CD4-positive, alpha-beta T cell (primary cell): Measurements from ENCODE around the gene TBL1X. TPM values are rescaled to one million over a fixed set of nuclear protein-coding genes. Genes with fewer than 3 reads are reported as not detected.
"Not testable (repeated sequence)": the region's sequence is repeated elsewhere in the genome, so short reads cannot be mapped to it uniquely, and the experiment has no call there.

Experiments used
- ATAC-seq: fragments of 200-7000 bp; cut with Tn5 transposase; one replicate; pipeline ENCODE4 v1.10.0; 2022; ENCODE audit warnings: mild to moderate bottlenecking; ENCODE audit not compliant: poor library complexity
- CTCF ChIA-PET: fragments of 350-600 bp; sonication (Branson Sonifier 250); formaldehyde crosslinking; loops from one replicate; lab custom pipeline; 2021; ENCODE audit warnings: antibody characterized with exemption, inconsistent platforms; lab: Charles Lee
- POLR2A ChIA-PET: fragments of 350-600 bp; sonication (Branson Sonifier 250); formaldehyde crosslinking; loops from one replicate; lab custom pipeline; 2021; ENCODE audit warnings: antibody characterized with exemption, inconsistent platforms; lab: Charles Lee
- DNase-seq, 14 experiments: peaks; one replicate each; pipeline ENCODE4 v3.0.0-alpha.2; 2013 to 2020; ENCODE audit warnings: mixed read lengths in 2 of 14
- H3K27ac ChIP-seq, 2 donors: one replicate each; pipeline versions ENCODE4 v1.5.1 to v1.7.0; 2013; ENCODE audit warnings: low read length in 2 of 2, low read depth in 1 of 2, mild to moderate bottlenecking in 1 of 2
- H3K27me3 ChIP-seq, 2 experiments: 1 replicate in 1 of 2; 2 replicates in 1 of 2; pipeline versions ENCODE4 v1.6.1 to v1.7.0; 2013; ENCODE audit warnings: low read length in 2 of 2, control low read depth in 1 of 2, mild to moderate bottlenecking in 1 of 2, moderate library complexity in 1 of 2; ENCODE audit not compliant: insufficient read depth in 2 of 2, control insufficient read depth in 1 of 2
- H3K36me3 ChIP-seq: one replicate; pipeline ENCODE4 v1.6.1; 2013; ENCODE audit warnings: low read length, control low read depth; ENCODE audit not compliant: insufficient read depth
- H3K4me1 ChIP-seq: one replicate; pipeline ENCODE4 v1.6.1; 2013; ENCODE audit warnings: low read length, control low read depth; ENCODE audit not compliant: insufficient read depth
- H3K4me3 ChIP-seq: one replicate; pipeline ENCODE4 v1.5.1; 2013; ENCODE audit warnings: mild to moderate bottlenecking, low read length, moderate library complexity
- H3K9me3 ChIP-seq, 2 experiments: 1 replicate in 1 of 2; 2 replicates in 1 of 2; pipeline versions ENCODE4 v1.6.1 to v1.7.0; 2013; ENCODE audit warnings: low read length in 2 of 2, mild to moderate bottlenecking in 2 of 2, control low read depth in 1 of 2, moderate library complexity in 1 of 2; ENCODE audit not compliant: control insufficient read depth in 1 of 2, insufficient read depth in 1 of 2
- H3K27ac Mint-ChIP-seq: one replicate; pipeline ENCODE4 v1.8.0; 2020; ENCODE audit warnings: mixed read lengths
- H3K27me3 Mint-ChIP-seq: one replicate; pipeline ENCODE4 v1.8.0; 2021; ENCODE audit warnings: mixed read lengths
- H3K36me3 Mint-ChIP-seq: one replicate; pipeline ENCODE4 v1.8.0; 2021; ENCODE audit warnings: low read depth, mixed read lengths
- H3K4me1 Mint-ChIP-seq: one replicate; pipeline ENCODE4 v1.8.0; 2021; ENCODE audit warnings: low read depth, mixed read lengths
- H3K4me3 Mint-ChIP-seq: one replicate; pipeline ENCODE4 v1.8.0; 2020; ENCODE audit warnings: mild to moderate bottlenecking, mixed read lengths
- H3K9me3 Mint-ChIP-seq: one replicate; pipeline ENCODE4 v1.8.0; 2020; ENCODE audit warnings: mixed read lengths
- intact Hi-C, 2 experiments: fragments of 100-400 bp; cut with DNase I in 1 of 2; cut with micrococcal nuclease in 1 of 2; formaldehyde crosslinking; loops; one replicate each; pipeline versions ENCODE4 v1.15.1 to v1.9.0; 2023 to 2025; cut with DNase I, micrococcal nuclease
- total RNA-seq, 174 experiments: library from RNA in 2 of 174; stranded (reverse) in 2 of 174; gene quantifications; one replicate each; pipeline ENCODE4 v1.2.3 and lab custom pipeline; 2021 to 2026
- TF ChIP-seq, protein P1 (sequence below): fragments of 200-600 bp; IDR thresholded peaks from one replicate; pipeline ENCODE4 v1.8.0; 2022; ENCODE audit warnings: antibody characterized with exemption, mild to moderate bottlenecking

TBL1X gene
- total RNA-seq, 2 experiments from 2014 or later: 17.4 to 19.2 TPM

DNA sequence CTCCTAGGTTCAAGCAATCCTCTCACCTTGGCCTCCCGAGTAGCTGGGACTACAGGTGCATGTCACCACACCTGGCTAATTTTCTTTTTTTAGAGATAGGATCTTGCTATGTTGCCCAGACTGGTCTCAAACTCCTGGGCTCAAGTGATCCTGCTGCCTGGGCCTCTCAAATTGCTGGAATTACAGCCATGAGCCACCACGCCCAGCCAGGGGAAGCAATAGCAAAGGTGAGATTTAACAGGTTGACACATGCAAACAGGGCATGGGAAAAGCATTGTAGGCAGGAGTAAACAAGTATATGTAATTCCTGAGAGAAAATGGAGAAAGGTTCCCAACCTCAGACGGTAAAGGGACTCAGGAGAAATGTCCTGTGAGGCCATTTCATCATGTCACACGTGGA, 33.6 kb upstream of the TBL1X start:
- TF ChIP-seq, protein P1, sequence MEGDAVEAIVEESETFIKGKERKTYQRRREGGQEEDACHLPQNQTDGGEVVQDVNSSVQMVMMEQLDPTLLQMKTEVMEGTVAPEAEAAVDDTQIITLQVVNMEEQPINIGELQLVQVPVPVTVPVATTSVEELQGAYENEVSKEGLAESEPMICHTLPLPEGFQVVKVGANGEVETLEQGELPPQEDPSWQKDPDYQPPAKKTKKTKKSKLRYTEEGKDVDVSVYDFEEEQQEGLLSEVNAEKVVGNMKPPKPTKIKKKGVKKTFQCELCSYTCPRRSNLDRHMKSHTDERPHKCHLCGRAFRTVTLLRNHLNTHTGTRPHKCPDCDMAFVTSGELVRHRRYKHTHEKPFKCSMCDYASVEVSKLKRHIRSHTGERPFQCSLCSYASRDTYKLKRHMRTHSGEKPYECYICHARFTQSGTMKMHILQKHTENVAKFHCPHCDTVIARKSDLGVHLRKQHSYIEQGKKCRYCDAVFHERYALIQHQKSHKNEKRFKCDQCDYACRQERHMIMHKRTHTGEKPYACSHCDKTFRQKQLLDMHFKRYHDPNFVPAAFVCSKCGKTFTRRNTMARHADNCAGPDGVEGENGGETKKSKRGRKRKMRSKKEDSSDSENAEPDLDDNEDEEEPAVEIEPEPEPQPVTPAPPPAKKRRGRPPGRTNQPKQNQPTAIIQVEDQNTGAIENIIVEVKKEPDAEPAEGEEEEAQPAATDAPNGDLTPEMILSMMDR: no peak
- Mint-ChIP-seq H3K4me3 (no peak overlapping the region), H3K9me3 (no peaks in the 10 kb centered on the region), H3K27ac (no peak overlapping the region), H3K27me3 (no peaks in the 10 kb centered on the region), H3K36me3 (no peaks in the 10 kb centered on the region), H3K4me1 (no peaks in the 10 kb centered on the region)
- Histone ChIP-seq H3K4me1 (no peaks in the 10 kb centered on the region), H3K36me3 (no peaks in the 10 kb centered on the region), H3K27ac (no peak overlapping the region), H3K9me3 (no peaks in the 10 kb centered on the region), H3K27me3 (no peaks in the 10 kb centered on the region), H3K4me3 (no peak overlapping the region)
- CTCF ChIA-PET: no interaction called here
- intact Hi-C loops: no loop called here
- POLR2A ChIA-PET: no interaction called here
- DNase-seq: no peak
- no peak for ATAC-seq

DNA sequence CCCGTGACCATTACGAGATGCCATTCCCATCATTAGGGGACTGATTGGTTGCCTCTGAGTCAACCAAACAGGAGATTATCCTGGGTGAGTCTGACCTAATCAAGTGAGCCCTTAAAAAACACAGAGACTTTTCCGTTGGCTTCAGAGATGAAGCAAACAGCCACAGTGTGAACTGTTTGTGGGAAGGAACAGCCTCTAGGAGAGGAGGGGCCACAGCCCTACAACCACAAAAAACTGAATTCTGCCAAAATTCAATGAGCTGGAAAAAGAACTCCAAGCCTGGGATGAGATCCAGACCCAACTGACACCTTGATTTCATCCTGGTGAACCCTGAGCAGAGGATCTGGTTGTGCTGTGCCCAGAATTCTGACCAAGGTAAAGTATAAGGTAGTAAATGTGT, 31.3 kb upstream of the TBL1X start:
- CTCF ChIA-PET: no interaction called here
- intact Hi-C loops: no loop called here
- TF ChIP-seq, protein P1: no peak

DNA sequence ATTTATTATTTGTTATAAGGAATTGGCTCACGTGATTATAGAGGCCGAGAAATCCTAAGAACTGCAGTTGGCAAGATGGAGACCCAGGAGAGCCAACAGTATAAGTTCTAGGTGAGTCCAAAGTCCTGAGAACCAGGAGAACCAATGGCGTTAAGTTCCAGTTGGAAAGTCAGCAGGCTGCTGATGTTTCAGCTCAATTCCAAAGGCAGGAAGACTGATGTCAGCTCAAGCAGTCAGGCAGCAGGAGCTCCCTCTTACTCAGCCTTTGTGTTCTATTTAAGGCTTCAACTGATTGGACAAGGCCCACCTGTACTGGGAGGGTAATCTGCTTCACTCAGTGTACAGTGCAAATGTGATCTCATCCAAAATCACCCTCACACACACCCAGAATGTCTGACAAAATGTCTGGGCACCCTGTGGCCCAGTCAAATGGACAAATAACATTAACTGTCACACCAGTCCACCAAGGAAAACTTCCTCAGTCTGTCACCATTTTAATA, 30.8 kb upstream of the TBL1X start:
- no peak overlapping the region for H3K4me3 ChIP-seq
- H3K27ac ChIP-seq: no peak overlapping the region
- ChIA-PET CTCF (no interaction called here), POLR2A (no interaction called here)
- H3K4me3 Mint-ChIP-seq: no peak overlapping the region
- no peaks in the 10 kb centered on the region for H3K27me3 ChIP-seq
- H3K36me3 ChIP-seq: no peaks in the 10 kb centered on the region
- no peak overlapping the region for H3K27ac Mint-ChIP-seq
- no peaks in the 10 kb centered on the region for H3K9me3 ChIP-seq
- no peaks in the 10 kb centered on the region for H3K36me3 Mint-ChIP-seq
- ATAC-seq (no peak), DNase-seq (no peak)
- H3K9me3 Mint-ChIP-seq: no peaks in the 10 kb centered on the region
- no peaks in the 10 kb centered on the region for H3K4me1 ChIP-seq
- TF ChIP-seq, protein P1: no peak
- no peaks in the 10 kb centered on the region for H3K27me3 Mint-ChIP-seq
- intact Hi-C loops: no loop called here
- no peaks in the 10 kb centered on the region for H3K4me1 Mint-ChIP-seq

More for the DNA sequence above, 31.3 kb upstream of the TBL1X start:
- no peak overlapping the region for H3K4me3 ChIP-seq
- H3K27ac Mint-ChIP-seq: no peak overlapping the region
- H3K9me3 ChIP-seq: no peaks in the 10 kb centered on the region
- H3K4me1 ChIP-seq: no peaks in the 10 kb centered on the region
- no peak overlapping the region for H3K4me3 Mint-ChIP-seq
- H3K27me3 Mint-ChIP-seq: no peaks in the 10 kb centered on the region
- H3K9me3 Mint-ChIP-seq: no peaks in the 10 kb centered on the region
- ATAC-seq: no peak
- no peak for DNase-seq
- no peaks in the 10 kb centered on the region for H3K36me3 ChIP-seq
- no peaks in the 10 kb centered on the region for H3K27me3 ChIP-seq
- no peak overlapping the region for H3K27ac ChIP-seq
- no peaks in the 10 kb centered on the region for H3K4me1 Mint-ChIP-seq
- no peaks in the 10 kb centered on the region for H3K36me3 Mint-ChIP-seq
- POLR2A ChIA-PET: no interaction called here

DNA sequence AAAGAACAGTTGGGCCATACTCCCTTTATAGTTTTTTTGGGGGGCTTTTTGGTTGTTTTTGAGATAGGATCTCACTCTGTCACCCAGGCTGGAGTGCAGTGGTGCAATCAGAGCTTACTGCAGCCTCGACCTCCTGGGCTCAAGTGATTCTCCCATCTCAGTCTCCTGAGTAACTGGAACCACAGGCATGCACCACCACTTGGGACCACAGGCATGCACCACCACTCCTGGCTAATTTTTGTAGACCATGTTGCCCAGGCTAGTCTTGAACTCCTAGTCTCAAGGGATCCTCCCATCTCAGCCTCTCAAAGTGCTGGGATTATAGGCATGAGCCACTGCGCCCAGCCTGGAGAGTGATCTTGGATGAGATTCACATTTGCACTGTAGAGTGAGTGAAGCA, 29.8 kb upstream of the TBL1X start:
- H3K4me3 Mint-ChIP-seq, intact Hi-C loops, POLR2A ChIA-PET, H3K27me3 Mint-ChIP-seq, H3K27ac Mint-ChIP-seq, H3K27ac ChIP-seq, DNase-seq, H3K4me3 ChIP-seq, CTCF ChIA-PET, H3K27me3 ChIP-seq, H3K4me1 ChIP-seq, ATAC-seq, H3K4me1 Mint-ChIP-seq, H3K9me3 Mint-ChIP-seq, H3K9me3 ChIP-seq, H3K36me3 ChIP-seq, H3K36me3 Mint-ChIP-seq: not testable (repeated sequence)
